ENCODE results near the gene YTHDF1. TPM values are rescaled to one million over a fixed set of nuclear protein-coding genes. Genes with fewer than 3 reads are reported as not detected.

Gene YTHDF1
- total RNA-seq, 1 donor from 2014 or later, result 62.1 TPM

DNA sequence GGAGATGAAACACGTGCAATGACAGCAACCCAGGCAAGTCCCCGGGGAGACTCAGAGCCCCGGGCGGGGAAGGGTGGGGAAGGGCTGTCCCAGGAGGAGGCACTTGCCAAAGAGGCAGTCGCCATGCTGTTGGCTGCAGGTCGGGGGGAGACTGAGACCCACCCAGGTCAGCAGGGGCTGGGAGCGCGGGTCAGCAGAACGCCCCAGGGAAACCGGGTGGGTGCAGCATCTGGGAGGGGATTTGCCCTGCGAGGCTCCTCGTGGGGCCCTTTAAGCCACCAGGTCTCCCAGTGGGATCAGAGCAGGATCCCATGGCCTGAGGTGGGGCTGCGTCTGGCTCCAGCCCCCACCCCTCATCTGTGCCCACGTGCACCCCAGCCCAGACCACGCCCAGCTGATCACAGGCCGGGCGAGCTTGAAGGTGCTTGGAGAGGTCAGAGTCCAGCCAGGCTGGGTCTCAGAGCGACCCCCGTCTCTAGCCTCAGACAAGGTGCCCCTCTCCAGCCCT lies 65.5 kb downstream of the YTHDF1 start:
- no peaks in the 10 kb centered on the region for H3K36me3 Mint-ChIP-seq (ENCODE audit: low read depth, unreplicated experiment)
- TF ChIP-seq, protein P1, sequence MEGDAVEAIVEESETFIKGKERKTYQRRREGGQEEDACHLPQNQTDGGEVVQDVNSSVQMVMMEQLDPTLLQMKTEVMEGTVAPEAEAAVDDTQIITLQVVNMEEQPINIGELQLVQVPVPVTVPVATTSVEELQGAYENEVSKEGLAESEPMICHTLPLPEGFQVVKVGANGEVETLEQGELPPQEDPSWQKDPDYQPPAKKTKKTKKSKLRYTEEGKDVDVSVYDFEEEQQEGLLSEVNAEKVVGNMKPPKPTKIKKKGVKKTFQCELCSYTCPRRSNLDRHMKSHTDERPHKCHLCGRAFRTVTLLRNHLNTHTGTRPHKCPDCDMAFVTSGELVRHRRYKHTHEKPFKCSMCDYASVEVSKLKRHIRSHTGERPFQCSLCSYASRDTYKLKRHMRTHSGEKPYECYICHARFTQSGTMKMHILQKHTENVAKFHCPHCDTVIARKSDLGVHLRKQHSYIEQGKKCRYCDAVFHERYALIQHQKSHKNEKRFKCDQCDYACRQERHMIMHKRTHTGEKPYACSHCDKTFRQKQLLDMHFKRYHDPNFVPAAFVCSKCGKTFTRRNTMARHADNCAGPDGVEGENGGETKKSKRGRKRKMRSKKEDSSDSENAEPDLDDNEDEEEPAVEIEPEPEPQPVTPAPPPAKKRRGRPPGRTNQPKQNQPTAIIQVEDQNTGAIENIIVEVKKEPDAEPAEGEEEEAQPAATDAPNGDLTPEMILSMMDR (IDR thresholded peaks at IDR 0.05; ENCODE audit: unreplicated experiment), result no peak
- H3K9me3 Mint-ChIP-seq (ENCODE audit: unreplicated experiment), result peaks cover 7% of the 10 kb centered on the region
- peaks cover 6% of the 10 kb centered on the region for H3K27me3 Mint-ChIP-seq (ENCODE audit: unreplicated experiment)
- H3K4me3 Mint-ChIP-seq (ENCODE audit: unreplicated experiment), result no peak overlapping the region
- no peak for DNase-seq (ENCODE audit: low spot score)
- no peak overlapping the region for H3K27ac Mint-ChIP-seq (ENCODE audit: unreplicated experiment)
- H3K4me1 Mint-ChIP-seq (ENCODE audit: unreplicated experiment), result no peaks in the 10 kb centered on the region

- peaks cover 6% of the 10 kb centered on the region for H3K27me3 Mint-ChIP-seq (ENCODE audit: unreplicated experiment)
- H3K9me3 Mint-ChIP-seq (ENCODE audit: unreplicated experiment), result peaks cover 7% of the 10 kb centered on the region
- TF ChIP-seq, protein P1 (IDR thresholded peaks at IDR 0.05; ENCODE audit: unreplicated experiment), result no peak
- DNase-seq (ENCODE audit: low spot score), result no peak
- H3K4me3 Mint-ChIP-seq (ENCODE audit: unreplicated experiment), result no peak overlapping the region
- no peaks in the 10 kb centered on the region for H3K4me1 Mint-ChIP-seq (ENCODE audit: unreplicated experiment)
- H3K36me3 Mint-ChIP-seq (ENCODE audit: low read depth, unreplicated experiment), result no peaks in the 10 kb centered on the region
- H3K27ac Mint-ChIP-seq (ENCODE audit: unreplicated experiment), result no peak overlapping the region
Observed at GRCh38 chr20:63149531-63150192, 66.3 kb downstream of the YTHDF1 start.

- no peak for DNase-seq (ENCODE audit: low spot score)
- Mint-ChIP-seq H3K27me3 (ENCODE audit: unreplicated experiment) (peaks cover 2% of the 10 kb centered on the region), H3K36me3 (ENCODE audit: low read depth, unreplicated experiment) (no peaks in the 10 kb centered on the region), H3K9me3 (ENCODE audit: unreplicated experiment) (peaks cover 7% of the 10 kb centered on the region), H3K4me1 (ENCODE audit: unreplicated experiment) (no peaks in the 10 kb centered on the region), H3K27ac (ENCODE audit: unreplicated experiment) (no peak overlapping the region), H3K4me3 (ENCODE audit: unreplicated experiment) (no peak overlapping the region)
- TF ChIP-seq, protein P1 (IDR thresholded peaks at IDR 0.05; ENCODE audit: unreplicated experiment), result no peak
Observed at GRCh38 chr20:63148696-63149095, 67.2 kb downstream of the YTHDF1 start.

DNA sequence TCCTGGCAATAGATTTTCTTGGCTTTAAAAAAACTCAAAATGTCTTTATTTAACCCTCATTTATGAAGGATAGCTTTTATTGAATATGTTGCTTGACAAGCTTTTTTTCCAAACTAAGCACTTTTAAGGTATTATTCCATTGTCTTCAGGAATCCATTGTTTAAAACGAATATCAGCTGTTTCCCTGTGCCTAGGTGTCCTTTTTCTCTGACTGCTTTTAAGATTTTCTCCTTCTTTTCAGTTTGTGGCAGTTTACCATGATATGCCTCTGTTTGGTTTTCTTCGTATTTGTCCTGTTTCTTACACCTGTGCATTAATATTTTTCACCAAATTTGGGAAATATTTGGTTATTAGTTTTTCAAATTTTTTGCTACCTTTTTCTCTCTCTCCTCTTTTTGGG lies 68.4 kb downstream of the YTHDF1 start:
- no peak overlapping the region for H3K4me3 Mint-ChIP-seq (ENCODE audit: unreplicated experiment)
- H3K9me3 Mint-ChIP-seq (ENCODE audit: unreplicated experiment), result peaks cover 11% of the 10 kb centered on the region

More for the DNA sequence above, 68.4 kb downstream of the YTHDF1 start:
- H3K27me3 Mint-ChIP-seq (ENCODE audit: unreplicated experiment), result peaks cover 2% of the 10 kb centered on the region
- H3K4me1 Mint-ChIP-seq (ENCODE audit: unreplicated experiment), result no peaks in the 10 kb centered on the region
- TF ChIP-seq, protein P1 (IDR thresholded peaks at IDR 0.05; ENCODE audit: unreplicated experiment), result no peak
- no peak for DNase-seq (ENCODE audit: low spot score)
- no peak overlapping the region for H3K27ac Mint-ChIP-seq (ENCODE audit: unreplicated experiment)
- no peaks in the 10 kb centered on the region for H3K36me3 Mint-ChIP-seq (ENCODE audit: low read depth, unreplicated experiment)

Small RNA genes within 50 kb of the gene (microRNA-seq; reads per million reads assigned to microRNA genes)
- gene MIR124-3 (ENCODE audit: unreplicated experiment) (not detected), gene MIR3196 (ENCODE audit: unreplicated experiment) (not detected)

Other genes starting within 250 kb of the YTHDF1 start
- gene BHLHE23, start 209.2 kb downstream of the YTHDF1 start, total RNA-seq (ENCODE audit: unreplicated experiment), result not detected
- not detected for gene BIRC7, start 19.8 kb upstream of the YTHDF1 start, total RNA-seq (ENCODE audit: unreplicated experiment)
- gene NKAIN4, start 38.3 kb upstream of the YTHDF1 start, total RNA-seq (ENCODE audit: unreplicated experiment), result 3.3 TPM
- 106 TPM for gene ARFGAP1, start 56.7 kb upstream of the YTHDF1 start, total RNA-seq (ENCODE audit: unreplicated experiment)
- gene COL20A1, start 77.1 kb upstream of the YTHDF1 start, total RNA-seq (ENCODE audit: unreplicated experiment), result not detected
- gene CHRNA4, start 145.2 kb upstream of the YTHDF1 start, total RNA-seq (ENCODE audit: unreplicated experiment), result 2.6 TPM